Measurements from ENCODE around the gene PHC3.
A peak's percentile ranks its signal among the peaks of the same experiment; 100 is the strongest.
"Not testable (repeated sequence)": the region's sequence is repeated elsewhere in the genome, so short reads cannot be mapped to it uniquely, and the experiment has no call there.

The PHC3 gene

GRCh38 chr3:170132335-170132734, 49.2 kb downstream of the PHC3 start:
- no peak for TF ChIP-seq CTCF (IDR thresholded peaks at IDR 0.05; ENCODE audit: low read length, missing control alignments)
- no peak for DNase-seq (ENCODE audit: low read depth)
- H3K4me3 ChIP-seq (replicated peaks; ENCODE audit: low read depth, low read length) = no peak overlapping the region

GRCh38 chr3:170130532-170130931, 51.0 kb downstream of the PHC3 start:
- no peak for DNase-seq (ENCODE audit: low read depth)
- H3K4me3 ChIP-seq (replicated peaks; ENCODE audit: low read depth, low read length) = no peak overlapping the region
- no peak for TF ChIP-seq CTCF (IDR thresholded peaks at IDR 0.05; ENCODE audit: low read length, missing control alignments)

- TF ChIP-seq CTCF (IDR thresholded peaks at IDR 0.05; ENCODE audit: low read length, missing control alignments) = no peak
Measured at GRCh38 chr3:170128977-170129431, 52.5 kb downstream of the PHC3 start.

GRCh38 chr3:170128259-170128976, 53.1 kb downstream of the PHC3 start:
- no peak for DNase-seq (ENCODE audit: low read depth)
- TF ChIP-seq CTCF (IDR thresholded peaks at IDR 0.05; ENCODE audit: low read length, missing control alignments) = no peak
- H3K4me3 ChIP-seq (replicated peaks; ENCODE audit: low read depth, low read length) = no peak overlapping the region

More at GRCh38 chr3:170128977-170129431, 52.5 kb downstream of the PHC3 start:
- peak; percentile 22 for DNase-seq (ENCODE audit: low read depth)
- H3K4me3 ChIP-seq (replicated peaks; ENCODE audit: low read depth, low read length) = no peak overlapping the region

- peak; percentile 20 for DNase-seq (ENCODE audit: low read depth)
- H3K4me3 ChIP-seq (replicated peaks; ENCODE audit: low read depth, low read length) = no peak overlapping the region
- TF ChIP-seq CTCF (IDR thresholded peaks at IDR 0.05; ENCODE audit: low read length, missing control alignments) = peak; percentile 44
Measured at GRCh38 chr3:170117134-170117533, 64.4 kb downstream of the PHC3 start.

- not testable (repeated sequence) for DNase-seq (ENCODE audit: low read depth); H3K4me3 ChIP-seq (replicated peaks; ENCODE audit: low read depth, low read length)
Measured at GRCh38 chr3:170114165-170114564, 67.4 kb downstream of the PHC3 start.

- no peak for TF ChIP-seq CTCF (IDR thresholded peaks at IDR 0.05; ENCODE audit: low read length, missing control alignments)
- no peak overlapping the region for H3K4me3 ChIP-seq (replicated peaks; ENCODE audit: low read depth, low read length)
- no peak for DNase-seq (ENCODE audit: low read depth)
Measured at GRCh38 chr3:170111147-170111771, 70.3 kb downstream of the PHC3 start.
